Left colon (tissue), 2 donors: ENCODE measurements around the gene TARDBP. TPM values are rescaled to one million over a fixed set of nuclear protein-coding genes. Genes with fewer than 3 reads are reported as not detected.
"Not testable (repeated sequence)": the region's sequence is repeated elsewhere in the genome, so short reads cannot be mapped to it uniquely, and the experiment has no call there.

Experiments used
- ATAC-seq: fragments of 200-7000 bp; cut with Tn5 transposase; one replicate; pipeline ENCODE4 v1.9.1; 2020; ENCODE audit warnings: mild to moderate bottlenecking, moderate library complexity
- DNase-seq, 2 donors: peaks; one replicate each; pipeline ENCODE4 v3.0.0-alpha.2; 2020
- intact Hi-C, 2 donors: fragments of 100-400 bp; cut with DNase I in 1 of 2; cut with micrococcal nuclease in 1 of 2; formaldehyde crosslinking; loops; one replicate each; pipeline versions ENCODE4 v1.11.2 to v1.14.0; 2022; cut with DNase I, micrococcal nuclease
- total RNA-seq, 2 donors: library from RNA; stranded (reverse); fragmentation: NEBNext Ultra II Directional; extraction: Animal tissue kit (Norgen Biotek cat#: 25700); gene quantifications; one replicate each; pipeline ENCODE4 v1.2.1, GENCODE V29; 2021
- donor health status: DM: no; HTN: no; CAD: no.
- donor health status: DM: yes; HTN: yes; CAD: no.

TARDBP gene
- total RNA-seq, 2 donors from 2014 or later, result 112 to 121 TPM

- intact Hi-C loops, result no loop called here
- no peak for DNase-seq
- peak; percentile 33 for ATAC-seq
Measured at GRCh38 chr1:11053758-11054137, 41.3 kb downstream of the TARDBP start.

GRCh38 chr1:11054181-11054580 lies 41.7 kb downstream of the TARDBP start:
- ATAC-seq (no peak), DNase-seq (no peak)
- intact Hi-C loops, result no loop called here

- DNase-seq (no peak), ATAC-seq (no peak)
- intact Hi-C loops, result no loop called here
Measured at GRCh38 chr1:11054666-11055065, 42.2 kb downstream of the TARDBP start.

GRCh38 chr1:11055676-11056075 lies 43.2 kb downstream of the TARDBP start:
- DNase-seq (no peak), ATAC-seq (no peak)
- intact Hi-C loops, result no loop called here

- intact Hi-C loops, result no loop called here
- no peak for ATAC-seq
- DNase-seq, result no peak
Measured at GRCh38 chr1:11056504-11056903, 44.0 kb downstream of the TARDBP start.

- intact Hi-C loops, result no loop called here
- DNase-seq (no peak), ATAC-seq (no peak)
Measured at GRCh38 chr1:11057477-11057876, 45.0 kb downstream of the TARDBP start.

GRCh38 chr1:11058026-11058425 lies 45.6 kb downstream of the TARDBP start:
- DNase-seq (no peak), ATAC-seq (no peak)
- intact Hi-C loops, result no loop called here

- intact Hi-C loops, result no loop called here
- ATAC-seq, result no peak
- peak; percentile 48 to 49 for DNase-seq
Measured at GRCh38 chr1:11058595-11059154, 46.2 kb downstream of the TARDBP start.

- DNase-seq (no peak), ATAC-seq (peak; percentile 20)
- intact Hi-C loops, result no loop called here
Measured at GRCh38 chr1:11059155-11059967, 46.9 kb downstream of the TARDBP start.

GRCh38 chr1:11059968-11060830 lies 47.7 kb downstream of the TARDBP start, which contains the start of gene SRM:
Gene SRM, minus strand, starts transcription at chr1:11060018. Its CDS starts 75 bp downstream, at chr1:11059943.
- peak; percentile 96 for ATAC-seq
- intact Hi-C loops, result no loop called here

GRCh38 chr1:11061652-11062365 lies 49.4 kb downstream of the TARDBP start:
- intact Hi-C loops, result no loop called here
- no peak for DNase-seq
- no peak for ATAC-seq

More at GRCh38 chr1:11059968-11060830, 47.7 kb downstream of the TARDBP start, which contains the start of gene SRM:
- peak; percentile 86 to 91 for DNase-seq

- DNase-seq, result no peak
- intact Hi-C loops, result no loop called here
Measured at GRCh38 chr1:11062965-11063401, 50.5 kb downstream of the TARDBP start.

GRCh38 chr1:11063937-11064537 lies 51.6 kb downstream of the TARDBP start:
- ATAC-seq, DNase-seq, intact Hi-C loops: not testable (repeated sequence)

More at GRCh38 chr1:11062965-11063401, 50.5 kb downstream of the TARDBP start:
- no peak for ATAC-seq

GRCh38 chr1:11064942-11065341 lies 52.5 kb downstream of the TARDBP start:
- no peak for ATAC-seq
- no peak for DNase-seq
- intact Hi-C loops, result no loop called here

- DNase-seq (no peak), ATAC-seq (no peak)
- intact Hi-C loops, result no loop called here
Measured at GRCh38 chr1:11065796-11066195, 53.3 kb downstream of the TARDBP start.

- DNase-seq, result no peak
- ATAC-seq, result peak; percentile 22
- intact Hi-C loops, result no loop called here
Measured at GRCh38 chr1:11067716-11068599, 55.5 kb downstream of the TARDBP start.
